Astrocyte (in vitro differentiated cells and primary cell): Measurements from ENCODE around the gene FAT4.

Experiments
- EZH2 ChIP-seq: IDR thresholded peaks from 2 replicates; pipeline ENCODE4 v1.6.1; 2012; ENCODE audit warnings: mild to moderate bottlenecking, low read length, inconsistent platforms; ENCODE audit not compliant: insufficient read depth
- TF ChIP-seq, protein P1 (sequence below): IDR thresholded peaks from 2 replicates; pipeline ENCODE4 v1.5.1; 2011; ENCODE audit warnings: low read depth, mild to moderate bottlenecking, inconsistent platforms, low read length, moderate library complexity; ENCODE audit not compliant: insufficient read depth

DNA sequence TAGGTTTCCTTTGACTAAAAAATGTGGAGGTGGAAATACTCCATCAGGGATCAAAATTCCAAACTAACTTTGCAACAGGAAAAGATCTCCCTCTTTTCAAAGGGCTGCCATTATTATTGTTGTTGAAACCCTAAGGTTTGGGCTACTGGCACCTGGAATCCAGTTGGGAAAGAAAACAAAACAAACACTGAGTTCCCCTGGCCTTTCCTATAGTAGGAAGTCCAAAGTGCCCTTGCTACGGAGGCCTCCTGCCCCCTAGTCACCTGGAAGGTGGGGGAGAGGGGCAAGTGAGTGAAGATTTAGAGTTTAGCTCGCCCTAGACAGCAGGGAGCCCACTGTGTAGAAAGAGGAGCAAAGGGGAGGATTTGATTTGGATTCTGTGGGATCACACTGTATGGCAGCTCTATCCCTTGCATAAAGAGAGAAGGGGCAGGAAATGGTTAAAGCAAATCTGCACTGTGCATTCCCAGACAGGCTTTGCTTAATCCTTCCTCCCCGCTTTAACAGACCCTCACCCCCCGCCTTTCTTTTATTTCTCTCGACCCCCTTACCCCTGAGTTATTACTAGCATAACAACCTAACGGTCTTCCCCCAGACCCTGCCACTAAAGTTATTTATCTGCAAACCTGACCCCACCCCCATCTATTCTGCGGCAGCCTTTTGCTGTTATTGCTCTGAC, 627 bp upstream of the FAT4 start:
- TF ChIP-seq, protein P1, sequence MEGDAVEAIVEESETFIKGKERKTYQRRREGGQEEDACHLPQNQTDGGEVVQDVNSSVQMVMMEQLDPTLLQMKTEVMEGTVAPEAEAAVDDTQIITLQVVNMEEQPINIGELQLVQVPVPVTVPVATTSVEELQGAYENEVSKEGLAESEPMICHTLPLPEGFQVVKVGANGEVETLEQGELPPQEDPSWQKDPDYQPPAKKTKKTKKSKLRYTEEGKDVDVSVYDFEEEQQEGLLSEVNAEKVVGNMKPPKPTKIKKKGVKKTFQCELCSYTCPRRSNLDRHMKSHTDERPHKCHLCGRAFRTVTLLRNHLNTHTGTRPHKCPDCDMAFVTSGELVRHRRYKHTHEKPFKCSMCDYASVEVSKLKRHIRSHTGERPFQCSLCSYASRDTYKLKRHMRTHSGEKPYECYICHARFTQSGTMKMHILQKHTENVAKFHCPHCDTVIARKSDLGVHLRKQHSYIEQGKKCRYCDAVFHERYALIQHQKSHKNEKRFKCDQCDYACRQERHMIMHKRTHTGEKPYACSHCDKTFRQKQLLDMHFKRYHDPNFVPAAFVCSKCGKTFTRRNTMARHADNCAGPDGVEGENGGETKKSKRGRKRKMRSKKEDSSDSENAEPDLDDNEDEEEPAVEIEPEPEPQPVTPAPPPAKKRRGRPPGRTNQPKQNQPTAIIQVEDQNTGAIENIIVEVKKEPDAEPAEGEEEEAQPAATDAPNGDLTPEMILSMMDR: no peak
- TF ChIP-seq EZH2: no peak
